HG03575 (cell line): ENCODE data around the gene SGTA.
"Not testable (repeated sequence)": the region's sequence is repeated elsewhere in the genome, so short reads cannot be mapped to it uniquely, and the experiment has no call there.

Experiments
- ATAC-seq: cut with Tn5 transposase; IDR thresholded peaks from one replicate; pipeline ENCODE4 v1.9.1; 2021; ENCODE audit not compliant: unreplicated experiment, insufficient number of reproducible peaks, low FRiP score; ENCODE audit errors: extremely low read depth

SGTA gene

GRCh38 chr19:2782936-2783780 is at the start of gene SGTA:
Gene SGTA (minus strand): TSS chr19:2783273. CDS start chr19:2769068, 14,205 bp downstream.
- ATAC-seq: peak; percentile 40

GRCh38 chr19:2827840-2828489 is 44.9 kb upstream of the SGTA start:
- ATAC-seq: no peak

GRCh38 chr19:2827022-2827421 is 43.9 kb upstream of the SGTA start:
- no peak for ATAC-seq

GRCh38 chr19:2824129-2824528 is 41.1 kb upstream of the SGTA start:
- ATAC-seq: no peak

GRCh38 chr19:2823646-2824045 is 40.6 kb upstream of the SGTA start:
- no peak for ATAC-seq

- ATAC-seq: no peak
These were observed 39.8 kb upstream of the SGTA start for GRCh38 chr19:2822846-2823245.

- ATAC-seq: no peak
These were observed 37.1 kb upstream of the SGTA start for GRCh38 chr19:2820112-2820702.

- peak; percentile 42 for ATAC-seq
These were observed 36.6 kb upstream of the SGTA start, which contains the start of gene ZNF554 for GRCh38 chr19:2819540-2820111. Gene ZNF554 (plus strand): TSS chr19:2819868. CDS start chr19:2820072, 204 bp downstream.

- ATAC-seq: not testable (repeated sequence)
These were observed 34.3 kb upstream of the SGTA start for GRCh38 chr19:2817237-2817829.

GRCh38 chr19:2816641-2817040 is 33.6 kb upstream of the SGTA start:
- ATAC-seq: no peak

GRCh38 chr19:2815923-2816322 is 32.9 kb upstream of the SGTA start:
- ATAC-seq: no peak

GRCh38 chr19:2815191-2815614 is 32.1 kb upstream of the SGTA start:
- ATAC-seq: no peak

GRCh38 chr19:2814426-2814825 is 31.4 kb upstream of the SGTA start:
- no peak for ATAC-seq

GRCh38 chr19:2813235-2814160 is 30.4 kb upstream of the SGTA start:
- ATAC-seq: no peak

GRCh38 chr19:2812414-2813234 is 29.6 kb upstream of the SGTA start:
- no peak for ATAC-seq

GRCh38 chr19:2811735-2812413 is 28.8 kb upstream of the SGTA start:
- ATAC-seq: no peak

GRCh38 chr19:2811221-2811722 is 28.2 kb upstream of the SGTA start:
- ATAC-seq: no peak
